Gastrocnemius medialis (tissue), 4 donors: ENCODE measurements around the gene SELENOI.
"Not testable (repeated sequence)": the region's sequence is repeated elsewhere in the genome, so short reads cannot be mapped to it uniquely, and the experiment has no call there.

Source experiments
- CTCF ChIP-seq, 5 experiments: fragments of 450-650 bp in 3 of 5; fragments of 200-600 bp in 2 of 5; sonication (generic) in 2 of 5; IDR thresholded peaks in 4 of 5; conservative IDR thresholded peaks in 1 of 5; 1 replicate in 4 of 5; 2 replicates in 1 of 5; pipeline ENCODE4 v1.5.1; 2016 to 2019; ENCODE audit warnings: antibody characterized with exemption in 5 of 5, mild to moderate bottlenecking in 3 of 5, moderate library complexity in 3 of 5
- POLR2A ChIP-seq, 2 donors: fragments of 450-650 bp; IDR thresholded peaks; one replicate each; pipeline ENCODE4 v1.6.1; 2017; ENCODE audit warnings: antibody characterized with exemption in 2 of 2, mild to moderate bottlenecking in 2 of 2, moderate library complexity in 2 of 2

GRCh38 chr2:26329083-26329482 lies 16.9 kb upstream of the SELENOI start:
- not testable (repeated sequence) for TF ChIP-seq CTCF (IDR thresholded peaks at IDR 0.05 in 4 of 5, conservative IDR thresholded peaks at IDR 0.05 in 1 of 5); POLR2A (IDR thresholded peaks at IDR 0.05)
